HCT116 (cell line): ENCODE measurements around the gene THUMPD2. TPM values are rescaled to one million over a fixed set of nuclear protein-coding genes. Genes with fewer than 3 reads are reported as not detected.

Source experiments
- ATAC-seq: fragments of 200-7000 bp; cut with Tn5 transposase; 2 replicates; pipeline ENCODE4 v1.9.1; 2020; ENCODE audit warnings: mild to moderate bottlenecking, moderate library complexity
- BruUV-seq: library from RNA; stranded (reverse); fragments of 400-500 nt; replicated peaks from 2 replicates; lab custom pipeline; 2021; lab: Mats Ljungman, UMichigan
- CTCF ChIA-PET: fragments of 300-600 bp; sonication (Branson Sonifier 250); formaldehyde crosslinking; loops from one replicate; lab custom pipeline; 2021; ENCODE audit warnings: antibody characterized with exemption; lab: Charles Lee
- POLR2A ChIA-PET: fragments of 300-600, 350-600 bp; sonication (Branson Sonifier 250); formaldehyde crosslinking; loops from one replicate; lab custom pipeline; 2021; ENCODE audit warnings: antibody characterized with exemption; lab: Charles Lee
- RAD21 ChIA-PET, 2 experiments: fragments of 300-600 bp; sonication (Branson Sonifier 250); formaldehyde crosslinking; loops; one replicate each; lab custom pipeline; 2023; ENCODE audit warnings: low total read pairs in 2 of 2; ENCODE audit not compliant: uncharacterized antibody in 2 of 2, unreplicated experiment in 2 of 2, low non-redundant PET in 1 of 2; lab: Charles Lee
- DNase-seq: peaks from one replicate; pipeline ENCODE4 v3.0.0-alpha.2; 2010; ENCODE audit warnings: low read depth, low spot score
- H2AFZ ChIP-seq: fragments of 200-600 bp; shearing (Covaris generic), sonication (generic); 2 replicates; pipeline ENCODE4 v1.6.1; 2017; ENCODE audit warnings: low read depth, mixed run types, mixed read lengths, antibody characterized with exemption, low read length; ENCODE audit not compliant: poor library complexity, severe bottlenecking
- H3K27ac ChIP-seq: 2 replicates; pipeline ENCODE4 v1.5.1; 2012; ENCODE audit warnings: low read depth, low read length
- H3K27me3 ChIP-seq: fragments of 200-600 bp; sonication (generic); 2 replicates; pipeline ENCODE4 v1.6.1; 2016; ENCODE audit warnings: mixed run types, low read length, mixed read lengths; ENCODE audit not compliant: insufficient read depth
- H3K36me3 ChIP-seq, 2 experiments: fragments of 200-500 bp in 1 of 2; fragments of 200-600 bp in 1 of 2; sonication (Bioruptor generic) in 1 of 2; sonication (generic) in 1 of 2; 2 replicates each; pipeline versions ENCODE4 v1.5.1 to v1.6.1; 2014 to 2016; ENCODE audit warnings: low read length in 2 of 2, inconsistent platforms in 1 of 2, mixed read lengths in 1 of 2, mixed run types in 1 of 2; ENCODE audit not compliant: insufficient read depth in 2 of 2, control insufficient read depth in 1 of 2
- H3K4me1 ChIP-seq, 2 experiments: fragments of 200-600 bp in 1 of 2; sonication (generic) in 1 of 2; 2 replicates each; pipeline versions ENCODE4 v1.5.1 to v1.6.1; 2012 to 2017; ENCODE audit warnings: low read length in 2 of 2, inconsistent platforms in 1 of 2, mild to moderate bottlenecking in 1 of 2, mixed read lengths in 1 of 2, mixed run types in 1 of 2, moderate library complexity in 1 of 2; ENCODE audit not compliant: insufficient read depth in 2 of 2, control insufficient read depth in 1 of 2
- H3K4me2 ChIP-seq: fragments of 200-600 bp; sonication (generic); 2 replicates; pipeline ENCODE4 v1.6.1; 2017; ENCODE audit warnings: mixed run types, low read length, mixed read lengths
- H3K4me3 ChIP-seq, 2 experiments: fragments of 200-600 bp in 1 of 2; sonication (generic) in 1 of 2; replicated peaks in 1 of 2; 2 replicates each; pipeline ENCODE4 v1.5.1; 2011 to 2016; ENCODE audit warnings: low read length in 2 of 2, control low read depth in 1 of 2, low read depth in 1 of 2, mild to moderate bottlenecking in 1 of 2, mixed read lengths in 1 of 2, mixed run types in 1 of 2
- H3K79me2 ChIP-seq: fragments of 200-600 bp; sonication (generic); 2 replicates; pipeline ENCODE4 v1.6.1; 2017; ENCODE audit warnings: mild to moderate bottlenecking, mixed run types, low read length, moderate library complexity, mixed read lengths; ENCODE audit not compliant: insufficient read depth
- H3K9ac ChIP-seq: fragments of 200-600 bp; sonication (generic); 2 replicates; pipeline ENCODE4 v1.6.1; 2016; ENCODE audit warnings: low read length, mixed read lengths
- H3K9me2 ChIP-seq: fragments of 200-600 bp; sonication (generic), shearing (Covaris generic); 2 replicates; pipeline ENCODE4 v1.6.1; 2017; ENCODE audit warnings: mixed run types, mild to moderate bottlenecking, moderate library complexity; ENCODE audit not compliant: insufficient read depth
- H3K9me3 ChIP-seq, 2 experiments: fragments of 200-500 bp in 1 of 2; fragments of 200-600 bp in 1 of 2; sonication (Bioruptor generic) in 1 of 2; sonication (generic) in 1 of 2; 2 replicates each; pipeline ENCODE4 v1.6.1; 2014 to 2017; ENCODE audit warnings: low read length in 2 of 2, mixed read lengths in 2 of 2, inconsistent platforms in 1 of 2, low read depth in 1 of 2, mild to moderate bottlenecking in 1 of 2, mixed run types in 1 of 2, moderate library complexity in 1 of 2; ENCODE audit not compliant: control insufficient read depth in 1 of 2, insufficient read depth in 1 of 2
- H4K20me1 ChIP-seq: fragments of 200-600 bp; sonication (generic), shearing (Covaris generic); 2 replicates; pipeline ENCODE4 v1.6.1; 2017; ENCODE audit warnings: mixed run types, mild to moderate bottlenecking, moderate library complexity; ENCODE audit not compliant: insufficient read depth
- CBX3 ChIP-seq: IDR thresholded peaks from 2 replicates; pipeline ENCODE4 v1.6.1; 2012; ENCODE audit warnings: low read depth
- CEBPB ChIP-seq: IDR thresholded peaks from 2 replicates; pipeline ENCODE4 v1.6.1; 2012; ENCODE audit warnings: low read depth
- EGR1 ChIP-seq: IDR thresholded peaks from 2 replicates; pipeline ENCODE4 v1.6.1; 2012; ENCODE audit warnings: low read depth
- ELF1 ChIP-seq: IDR thresholded peaks from 2 replicates; pipeline ENCODE4 v1.6.1; 2012; ENCODE audit warnings: low read depth, borderline replicate concordance
- EZH2 ChIP-seq: fragments of 200-600 bp; sonication (generic); IDR thresholded peaks from 2 replicates; pipeline ENCODE4 v1.6.1; 2017; ENCODE audit warnings: antibody characterized with exemption, mixed run types
- EZH2phosphoT487 ChIP-seq: fragments of 200-600 bp; IDR thresholded peaks from 2 replicates; pipeline ENCODE4 v1.6.1; 2018; ENCODE audit warnings: antibody characterized with exemption, borderline replicate concordance
- FOSL1 ChIP-seq: IDR thresholded peaks from 2 replicates; pipeline ENCODE4 v1.6.1; 2012; ENCODE audit warnings: low read depth
- JUND ChIP-seq: IDR thresholded peaks from 2 replicates; pipeline ENCODE4 v1.6.1; 2012
- POLR2AphosphoS5 ChIP-seq: IDR thresholded peaks from 2 replicates; pipeline ENCODE4 v1.6.1; 2011; ENCODE audit warnings: mild to moderate bottlenecking, low read depth, low read length, moderate library complexity
- RAD21 ChIP-seq: IDR thresholded peaks from 2 replicates; pipeline ENCODE4 v1.6.1; 2012; ENCODE audit warnings: low read depth, mild to moderate bottlenecking
- SIN3A ChIP-seq: IDR thresholded peaks from 2 replicates; pipeline ENCODE4 v1.6.1; 2012; ENCODE audit warnings: low read depth
- TCF7L2 ChIP-seq: IDR thresholded peaks from 2 replicates; pipeline ENCODE4 v1.7.0; 2011; ENCODE audit warnings: borderline replicate concordance, inconsistent platforms; ENCODE audit not compliant: insufficient read depth, insufficient read length; ENCODE audit errors: extremely low read depth
- ZFX ChIP-seq: fragments of 450-650 bp; IDR thresholded peaks from 2 replicates; pipeline ENCODE4 v1.6.1; 2017
- ZNF274 ChIP-seq: fragments of 200-500 bp; sonication (Bioruptor generic); IDR thresholded peaks from 2 replicates; pipeline ENCODE4 v1.6.1; 2014; ENCODE audit warnings: mild to moderate bottlenecking, low read depth, low read length, inconsistent platforms
- intact Hi-C: fragments of 100-400 bp; cut with micrococcal nuclease; formaldehyde crosslinking; loops from 2 replicates; pipeline ENCODE4 v1.10.0; 2022
- total RNA-seq: library from RNA; stranded (reverse); gene quantifications from one replicate; pipeline ENCODE4 v1.2.1, GENCODE V29; 2021; ENCODE audit not compliant: unreplicated experiment
- TF ChIP-seq, protein P1 (sequence below), 3 experiments: fragments of 200-600 bp in 1 of 3; sonication (generic) in 1 of 3; IDR thresholded peaks in 2 of 3; conservative IDR thresholded peaks in 1 of 3; 2 replicates each; pipeline ENCODE4 v1.5.1; 2012 to 2017; ENCODE audit warnings: low read depth in 2 of 3, low read length in 2 of 3, antibody characterized with exemption in 1 of 3, borderline replicate concordance in 1 of 3, control low read depth in 1 of 3, mild to moderate bottlenecking in 1 of 3, mixed read lengths in 1 of 3, mixed run types in 1 of 3, moderate library complexity in 1 of 3; ENCODE audit not compliant: insufficient read depth in 1 of 3
- TF ChIP-seq, protein P2 (sequence below): IDR thresholded peaks from 2 replicates; pipeline ENCODE4 v1.6.1; 2012
- TF ChIP-seq, protein P3 (sequence below): IDR thresholded peaks from 2 replicates; pipeline ENCODE4 v1.6.1; 2012
- TF ChIP-seq, protein P4 (sequence below): IDR thresholded peaks from 2 replicates; pipeline ENCODE4 v1.6.1; 2011; ENCODE audit warnings: mild to moderate bottlenecking, low read length, moderate library complexity; ENCODE audit not compliant: insufficient replicate concordance; ENCODE audit errors: extremely low read depth

Gene THUMPD2
- total RNA-seq, 1 experiment from 2014 or later: 15.8 TPM

DNA sequence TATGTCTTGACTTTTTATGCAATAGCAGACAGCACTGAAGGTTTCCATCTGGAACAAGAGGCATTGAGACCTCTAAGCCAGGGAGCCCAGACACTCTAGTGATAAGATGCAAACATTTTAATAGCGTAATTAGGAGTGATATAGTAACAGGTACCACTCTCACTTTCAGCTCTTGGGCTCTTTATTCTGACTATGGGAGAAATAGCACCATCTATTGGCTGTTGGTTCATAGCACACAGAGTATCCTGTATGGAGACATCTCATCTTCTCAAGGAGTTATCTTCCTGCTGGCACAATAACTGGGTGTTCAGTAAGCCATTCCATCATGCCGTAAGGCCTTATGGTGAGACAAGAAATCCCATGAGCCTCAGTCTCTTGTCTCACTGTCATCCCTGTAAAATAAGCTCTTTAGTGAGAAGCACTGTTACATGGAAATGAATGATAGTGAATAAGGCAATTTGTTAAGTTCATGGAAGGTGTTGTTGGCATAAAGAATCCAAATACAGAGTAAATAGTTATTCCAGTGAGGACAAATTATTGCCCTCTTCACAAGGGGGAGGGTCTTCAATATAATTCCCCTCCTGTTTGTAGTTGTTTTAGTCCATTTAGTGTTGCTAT lies 48.3 kb downstream of the THUMPD2 start (continued):
- TF ChIP-seq, protein P1, sequence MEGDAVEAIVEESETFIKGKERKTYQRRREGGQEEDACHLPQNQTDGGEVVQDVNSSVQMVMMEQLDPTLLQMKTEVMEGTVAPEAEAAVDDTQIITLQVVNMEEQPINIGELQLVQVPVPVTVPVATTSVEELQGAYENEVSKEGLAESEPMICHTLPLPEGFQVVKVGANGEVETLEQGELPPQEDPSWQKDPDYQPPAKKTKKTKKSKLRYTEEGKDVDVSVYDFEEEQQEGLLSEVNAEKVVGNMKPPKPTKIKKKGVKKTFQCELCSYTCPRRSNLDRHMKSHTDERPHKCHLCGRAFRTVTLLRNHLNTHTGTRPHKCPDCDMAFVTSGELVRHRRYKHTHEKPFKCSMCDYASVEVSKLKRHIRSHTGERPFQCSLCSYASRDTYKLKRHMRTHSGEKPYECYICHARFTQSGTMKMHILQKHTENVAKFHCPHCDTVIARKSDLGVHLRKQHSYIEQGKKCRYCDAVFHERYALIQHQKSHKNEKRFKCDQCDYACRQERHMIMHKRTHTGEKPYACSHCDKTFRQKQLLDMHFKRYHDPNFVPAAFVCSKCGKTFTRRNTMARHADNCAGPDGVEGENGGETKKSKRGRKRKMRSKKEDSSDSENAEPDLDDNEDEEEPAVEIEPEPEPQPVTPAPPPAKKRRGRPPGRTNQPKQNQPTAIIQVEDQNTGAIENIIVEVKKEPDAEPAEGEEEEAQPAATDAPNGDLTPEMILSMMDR (IDR thresholded peaks at IDR 0.05 in 2 of 3, conservative IDR thresholded peaks at IDR 0.05 in 1 of 3; ENCODE audit: borderline replicate concordance in 1 of 3, insufficient read depth in 1 of 3, low read depth in 2 of 3, low read length in 2 of 3): peak; percentile 43 to 71 (median 62); a peak in 5 of 6 replicates
- TF ChIP-seq FOSL1 (no peak), EZH2 (no peak), ZNF274 (no peak), ZFX (no peak), ELF1 (no peak), JUND (no peak), RAD21 (peak; percentile 56), EGR1 (no peak), CBX3 (no peak), CEBPB (no peak)
- TF ChIP-seq, protein P2, sequence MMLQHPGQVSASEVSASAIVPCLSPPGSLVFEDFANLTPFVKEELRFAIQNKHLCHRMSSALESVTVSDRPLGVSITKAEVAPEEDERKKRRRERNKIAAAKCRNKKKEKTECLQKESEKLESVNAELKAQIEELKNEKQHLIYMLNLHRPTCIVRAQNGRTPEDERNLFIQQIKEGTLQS: no peak
- TF ChIP-seq, protein P3, sequence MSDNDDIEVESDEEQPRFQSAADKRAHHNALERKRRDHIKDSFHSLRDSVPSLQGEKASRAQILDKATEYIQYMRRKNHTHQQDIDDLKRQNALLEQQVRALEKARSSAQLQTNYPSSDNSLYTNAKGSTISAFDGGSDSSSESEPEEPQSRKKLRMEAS: no peak

DNA sequence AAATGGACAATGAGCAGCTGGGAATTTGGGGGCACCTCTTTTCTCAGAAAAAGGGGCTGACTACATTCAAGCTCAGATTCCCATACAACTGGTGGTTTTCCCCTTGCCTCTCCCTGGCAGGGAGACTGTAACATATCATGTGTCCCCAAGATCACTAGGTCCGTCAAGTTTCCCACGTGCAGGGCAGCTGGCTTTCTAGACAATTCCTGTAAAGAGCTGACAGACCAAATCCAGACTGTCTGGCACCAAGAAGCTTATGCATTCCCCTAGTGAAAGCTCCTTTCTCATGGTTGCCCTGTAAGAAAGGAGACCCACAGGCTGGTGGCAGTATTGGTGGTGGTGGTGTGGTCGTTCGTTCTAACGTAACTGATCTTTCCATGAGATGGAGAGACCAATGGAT lies 48.8 kb downstream of the THUMPD2 start:
- Histone ChIP-seq H2AFZ (no peak overlapping the region), H3K27me3 (no peaks in the 10 kb centered on the region), H3K9ac (no peak overlapping the region), H3K9me3 (no peaks in the 10 kb centered on the region), H4K20me1 (no peaks in the 10 kb centered on the region; the same call in 1 of the 2 replicates), H3K4me3 (no peak overlapping the region), H3K4me1 (no peaks in the 10 kb centered on the region), H3K9me2 (no peaks in the 10 kb centered on the region), H3K36me3 (peaks cover 0 to 7% of the 10 kb centered on the region in 2 experiments; a peak in 2 of 4 replicates), H3K79me2 (peaks cover 7% of the 10 kb centered on the region; the same call in 1 of the 2 replicates), H3K27ac (no peak overlapping the region), H3K4me2 (no peak overlapping the region)
- ATAC-seq (no peak), DNase-seq (no peak)
- ChIA-PET POLR2A (no interaction called here), CTCF (interaction anchor here (0.7 to 3.6 kb wide), 17 partner anchors 10 to 783 kb away, joined by 3 to 22 read pairs (median 3); no protein-coding TSS in a partner anchor), RAD21 (no interaction called here)
- no TSS peak for BruUV-seq
- intact Hi-C loops: loop anchor here (5.0 kb wide), 1 partner anchor 498 kb away; no protein-coding TSS in a partner anchor
- no peak for TF ChIP-seq ZNF274
- TF ChIP-seq POLR2AphosphoS5: no peak
- no peak for TF ChIP-seq TCF7L2
- TF ChIP-seq, protein P3: no peak
- no peak for TF ChIP-seq EZH2phosphoT487
- no peak for TF ChIP-seq SIN3A
- TF ChIP-seq JUND: no peak
- TF ChIP-seq, protein P4, sequence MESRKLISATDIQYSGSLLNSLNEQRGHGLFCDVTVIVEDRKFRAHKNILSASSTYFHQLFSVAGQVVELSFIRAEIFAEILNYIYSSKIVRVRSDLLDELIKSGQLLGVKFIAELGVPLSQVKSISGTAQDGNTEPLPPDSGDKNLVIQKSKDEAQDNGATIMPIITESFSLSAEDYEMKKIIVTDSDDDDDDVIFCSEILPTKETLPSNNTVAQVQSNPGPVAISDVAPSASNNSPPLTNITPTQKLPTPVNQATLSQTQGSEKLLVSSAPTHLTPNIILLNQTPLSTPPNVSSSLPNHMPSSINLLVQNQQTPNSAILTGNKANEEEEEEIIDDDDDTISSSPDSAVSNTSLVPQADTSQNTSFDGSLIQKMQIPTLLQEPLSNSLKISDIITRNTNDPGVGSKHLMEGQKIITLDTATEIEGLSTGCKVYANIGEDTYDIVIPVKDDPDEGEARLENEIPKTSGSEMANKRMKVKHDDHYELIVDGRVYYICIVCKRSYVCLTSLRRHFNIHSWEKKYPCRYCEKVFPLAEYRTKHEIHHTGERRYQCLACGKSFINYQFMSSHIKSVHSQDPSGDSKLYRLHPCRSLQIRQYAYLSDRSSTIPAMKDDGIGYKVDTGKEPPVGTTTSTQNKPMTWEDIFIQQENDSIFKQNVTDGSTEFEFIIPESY: no peak
